ENCODE data around the gene MAPK6.
"Not testable (repeated sequence)": the region's sequence is repeated elsewhere in the genome, so short reads cannot be mapped to it uniquely, and the experiment has no call there.

MAPK6 gene

GRCh38 chr15:52093539-52094510, 74.8 kb downstream of the MAPK6 start:
- peak; percentile 94 to 96 for DNase-seq (ENCODE audit: low read depth in 2 of 2)
- TF ChIP-seq CTCF (IDR thresholded peaks at IDR 0.05; ENCODE audit: low read depth, low read length), result no peak
- H3K4me3 ChIP-seq (replicated peaks in 1 of 2; ENCODE audit: low read depth in 2 of 2, low read length in 2 of 2), result no peak overlapping the region

GRCh38 chr15:52094811-52095584, 76.0 kb downstream of the MAPK6 start:
- no peak for DNase-seq (ENCODE audit: low read depth in 2 of 2)
- H3K4me3 ChIP-seq (replicated peaks in 1 of 2; ENCODE audit: low read depth in 2 of 2, low read length in 2 of 2), result no peak overlapping the region

GRCh38 chr15:52095597-52096262, 76.7 kb downstream of the MAPK6 start:
- TF ChIP-seq CTCF (IDR thresholded peaks at IDR 0.05; ENCODE audit: low read depth, low read length), result no peak
- DNase-seq (ENCODE audit: low read depth in 2 of 2), result peak; percentile 91 to 98
- no peak overlapping the region for H3K4me3 ChIP-seq (replicated peaks in 1 of 2; ENCODE audit: low read depth in 2 of 2, low read length in 2 of 2)

More at GRCh38 chr15:52094811-52095584, 76.0 kb downstream of the MAPK6 start:
- TF ChIP-seq CTCF (IDR thresholded peaks at IDR 0.05; ENCODE audit: low read depth, low read length), result no peak

DNA sequence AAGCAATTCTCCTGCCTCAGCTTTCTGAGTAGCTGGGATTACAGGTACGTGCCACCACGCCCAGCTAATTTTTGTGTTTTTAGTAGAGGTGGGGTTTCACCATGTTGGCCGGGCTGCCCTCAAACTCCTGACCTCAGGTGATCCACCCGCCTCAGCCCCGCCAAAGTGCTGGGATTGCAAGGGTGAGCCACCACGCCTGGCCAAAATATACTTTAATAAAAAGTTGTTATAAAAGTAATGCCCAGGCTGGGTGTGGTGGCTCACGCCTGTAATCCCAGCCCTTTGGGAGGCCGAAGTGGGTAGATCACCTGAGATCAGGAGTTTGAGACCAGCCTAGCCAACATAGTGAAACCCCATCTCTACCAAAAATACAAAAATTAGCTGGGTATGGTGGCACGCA, 77.5 kb downstream of the MAPK6 start:
- not testable (repeated sequence) for DNase-seq (ENCODE audit: low read depth in 2 of 2); H3K4me3 ChIP-seq (replicated peaks in 1 of 2; ENCODE audit: low read depth in 2 of 2, low read length in 2 of 2)

- peak; percentile 31 to 60 for DNase-seq (ENCODE audit: low read depth in 2 of 2)
- no peak for TF ChIP-seq CTCF (IDR thresholded peaks at IDR 0.05; ENCODE audit: low read depth, low read length)
- H3K4me3 ChIP-seq (replicated peaks in 1 of 2; ENCODE audit: low read depth in 2 of 2, low read length in 2 of 2), result no peak overlapping the region
Measured at GRCh38 chr15:52097180-52097579, 78.2 kb downstream of the MAPK6 start.

DNA sequence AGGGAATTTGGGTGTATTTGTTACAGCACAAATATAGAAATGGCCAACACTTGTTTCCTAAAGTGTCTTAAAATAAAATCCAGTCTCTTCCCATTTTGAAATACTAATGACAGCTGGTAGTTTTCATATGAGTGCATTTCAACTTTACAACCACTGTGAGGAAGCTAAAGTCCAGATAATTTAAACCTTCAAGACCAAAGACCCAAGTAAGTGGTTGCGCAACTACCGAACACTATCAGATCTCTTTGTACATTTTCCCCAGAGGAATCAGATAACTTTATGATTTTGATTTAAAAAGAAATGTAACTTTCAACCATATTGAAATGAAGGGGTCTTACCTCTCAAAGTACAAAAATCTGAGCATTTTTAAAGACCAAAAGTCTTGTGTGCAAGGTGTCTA, 79.3 kb downstream of the MAPK6 start:
- DNase-seq (ENCODE audit: low read depth in 2 of 2), result peak in 1 of 2 donors; percentile 48
- TF ChIP-seq CTCF (IDR thresholded peaks at IDR 0.05; ENCODE audit: low read depth, low read length), result no peak
- H3K4me3 ChIP-seq (replicated peaks in 1 of 2; ENCODE audit: low read depth in 2 of 2, low read length in 2 of 2), result no peak overlapping the region

Data from cardiac fibroblast (primary cell).